ENCODE results near the gene FCER2. TPM values are rescaled to one million over a fixed set of nuclear protein-coding genes. Genes with fewer than 3 reads are reported as not detected.
A peak's percentile ranks its signal among the peaks of the same experiment; 100 is the strongest.

FCER2 gene
- polyA plus RNA-seq, 1 experiment, result not detected

DNA sequence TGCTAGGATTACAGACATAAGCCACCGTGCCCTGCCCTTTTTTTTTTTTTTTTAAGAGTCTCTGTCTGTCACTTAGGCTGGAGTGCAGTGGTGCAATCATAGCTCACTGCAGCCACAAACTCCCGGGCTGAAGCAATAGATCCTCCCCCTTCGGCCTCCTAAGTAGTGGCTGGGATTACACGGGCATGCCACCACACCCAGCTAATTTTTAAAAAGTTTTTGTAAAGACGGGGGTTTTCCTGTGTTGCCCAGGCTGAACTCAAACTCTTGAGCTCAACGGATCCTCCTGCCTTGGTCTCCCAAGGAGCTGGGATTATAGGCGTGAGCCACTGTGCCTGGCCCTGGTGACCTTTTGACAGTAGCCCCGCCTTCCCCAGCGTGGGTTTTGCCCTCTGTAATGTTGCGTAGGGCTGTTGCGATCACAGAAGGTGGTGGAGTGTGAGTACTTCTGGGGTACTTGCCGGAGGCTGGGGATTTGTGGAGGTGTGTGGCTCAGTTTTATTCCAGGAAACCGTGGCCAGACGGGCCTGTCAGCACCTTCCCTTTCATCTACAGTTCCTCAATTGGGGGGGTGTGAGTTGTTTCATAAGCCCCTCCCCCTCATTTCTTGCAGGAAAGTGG, 44.7 kb downstream of the FCER2 start:
- POLR2A ChIA-PET, result no interaction called here
- CTCF ChIA-PET, result interaction anchor here (1.0 to 11.0 kb wide), 3 partner anchors 23 to 303 kb away, joined by 4 to 91 read pairs (median 6); partner anchors contain the start of gene TRAPPC5
- H3K27me3 ChIP-seq (ENCODE audit: control insufficient read depth, insufficient read depth, low read length), result no peaks in the 10 kb centered on the region; the same call in 1 of the 2 replicates
- H3K4me3 ChIP-seq (ENCODE audit: low read depth, low read length), result no peak overlapping the region
- DNase-seq (ENCODE audit: low read depth), result no peak
- TF ChIP-seq, protein P1, sequence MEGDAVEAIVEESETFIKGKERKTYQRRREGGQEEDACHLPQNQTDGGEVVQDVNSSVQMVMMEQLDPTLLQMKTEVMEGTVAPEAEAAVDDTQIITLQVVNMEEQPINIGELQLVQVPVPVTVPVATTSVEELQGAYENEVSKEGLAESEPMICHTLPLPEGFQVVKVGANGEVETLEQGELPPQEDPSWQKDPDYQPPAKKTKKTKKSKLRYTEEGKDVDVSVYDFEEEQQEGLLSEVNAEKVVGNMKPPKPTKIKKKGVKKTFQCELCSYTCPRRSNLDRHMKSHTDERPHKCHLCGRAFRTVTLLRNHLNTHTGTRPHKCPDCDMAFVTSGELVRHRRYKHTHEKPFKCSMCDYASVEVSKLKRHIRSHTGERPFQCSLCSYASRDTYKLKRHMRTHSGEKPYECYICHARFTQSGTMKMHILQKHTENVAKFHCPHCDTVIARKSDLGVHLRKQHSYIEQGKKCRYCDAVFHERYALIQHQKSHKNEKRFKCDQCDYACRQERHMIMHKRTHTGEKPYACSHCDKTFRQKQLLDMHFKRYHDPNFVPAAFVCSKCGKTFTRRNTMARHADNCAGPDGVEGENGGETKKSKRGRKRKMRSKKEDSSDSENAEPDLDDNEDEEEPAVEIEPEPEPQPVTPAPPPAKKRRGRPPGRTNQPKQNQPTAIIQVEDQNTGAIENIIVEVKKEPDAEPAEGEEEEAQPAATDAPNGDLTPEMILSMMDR (IDR thresholded peaks at IDR 0.05; ENCODE audit: insufficient read depth, low read depth, low read length), result no peak
- H3K36me3 ChIP-seq (ENCODE audit: control insufficient read depth, insufficient read depth, low read length), result no peaks in the 10 kb centered on the region

GRCh38 chr19:7655581-7655980, 46.4 kb downstream of the FCER2 start:
- no peaks in the 10 kb centered on the region for H3K36me3 ChIP-seq (ENCODE audit: control insufficient read depth, insufficient read depth, low read length)
- no peak for DNase-seq (ENCODE audit: low read depth)
- ChIA-PET CTCF (interaction anchor here (0.6 to 11.0 kb wide), 5 partner anchors 14 to 145 kb away, joined by 3 to 91 read pairs (median 3); partner anchors contain the start of gene TRAPPC5), POLR2A (no interaction called here)
- peaks cover under 1% of the 10 kb centered on the region; the same call in 1 of the 2 replicates for H3K27me3 ChIP-seq (ENCODE audit: control insufficient read depth, insufficient read depth, low read length)
- TF ChIP-seq, protein P1 (IDR thresholded peaks at IDR 0.05; ENCODE audit: insufficient read depth, low read depth, low read length), result no peak
- H3K4me3 ChIP-seq (ENCODE audit: low read depth, low read length), result no peak overlapping the region

DNA sequence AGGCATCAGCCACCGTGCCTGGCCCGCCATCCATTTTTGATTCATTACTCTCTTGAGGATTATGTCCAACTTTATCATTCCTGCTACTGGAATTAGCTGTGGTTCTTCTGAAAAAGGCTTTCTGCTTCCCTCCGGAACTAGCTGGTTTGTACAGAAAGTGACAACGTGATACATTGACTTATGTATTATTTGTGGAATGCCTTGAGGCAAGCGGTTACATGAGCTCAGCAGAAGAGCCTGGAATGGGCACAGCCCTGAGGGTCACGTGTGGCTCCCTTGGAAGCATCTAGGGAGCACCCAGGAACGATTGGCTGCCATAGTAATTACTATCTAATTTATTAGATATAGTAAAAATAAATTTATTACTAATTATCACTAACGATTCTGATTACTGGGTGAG, 47.5 kb downstream of the FCER2 start:
- ChIA-PET CTCF (interaction anchor here (0.6 to 11.0 kb wide), 6 partner anchors 10 to 302 kb away, joined by 3 to 91 read pairs (median 7); partner anchors contain the start of gene TRAPPC5), POLR2A (no interaction called here)
- Histone ChIP-seq H3K36me3 (ENCODE audit: control insufficient read depth, insufficient read depth, low read length) (no peaks in the 10 kb centered on the region), H3K27me3 (ENCODE audit: control insufficient read depth, insufficient read depth, low read length) (peaks cover 3% of the 10 kb centered on the region; the same call in 1 of the 2 replicates), H3K4me3 (ENCODE audit: low read depth, low read length) (no peak overlapping the region)
- TF ChIP-seq, protein P1 (IDR thresholded peaks at IDR 0.05; ENCODE audit: insufficient read depth, low read depth, low read length), result no peak
- DNase-seq (ENCODE audit: low read depth), result no peak

DNA sequence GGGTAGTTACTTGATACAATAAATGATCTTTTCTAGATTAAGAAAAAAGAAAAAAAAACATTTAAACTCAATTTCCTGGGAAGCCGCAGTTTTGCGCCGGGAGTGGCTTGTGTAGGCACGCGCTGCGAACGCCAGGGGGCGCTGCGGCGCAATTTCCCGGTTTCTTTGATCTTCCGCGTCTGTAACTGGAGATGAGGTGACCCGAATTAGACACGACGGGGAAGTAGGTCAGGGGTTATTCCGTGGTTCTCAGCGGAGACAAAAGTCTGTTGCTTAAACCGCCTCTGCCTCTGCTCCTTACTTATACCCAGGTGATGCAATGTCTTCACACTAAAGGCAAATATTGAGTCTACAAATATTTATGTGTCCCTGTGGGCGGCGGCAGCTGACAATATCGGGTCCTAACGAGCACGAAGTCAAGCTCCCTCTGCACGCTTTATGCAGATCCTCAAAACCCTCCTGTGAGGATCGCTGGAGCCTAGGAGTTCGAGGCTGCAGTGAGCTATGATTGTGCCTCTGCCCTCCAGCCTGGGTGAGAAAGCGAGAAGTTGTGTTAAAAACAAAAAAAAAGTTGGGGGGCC, 49.8 kb downstream of the FCER2 start:
- peak; percentile 19 for DNase-seq (ENCODE audit: low read depth)
- TF ChIP-seq, protein P1 (IDR thresholded peaks at IDR 0.05; ENCODE audit: insufficient read depth, low read depth, low read length), result peak; percentile 97
- H3K27me3 ChIP-seq (ENCODE audit: control insufficient read depth, insufficient read depth, low read length), result peaks cover 3% of the 10 kb centered on the region; the same call in 1 of the 2 replicates
- H3K4me3 ChIP-seq (ENCODE audit: low read depth, low read length), result no peak overlapping the region; the same call in 1 of the 2 replicates
- ChIA-PET POLR2A (no interaction called here), CTCF (interaction anchor here (0.6 to 11.0 kb wide), 16 partner anchors 9 to 298 kb away, joined by 3 to 91 read pairs (median 6); partner anchors contain the start of genes MCEMP1, PET100, PNPLA6 and RETN)
- H3K36me3 ChIP-seq (ENCODE audit: control insufficient read depth, insufficient read depth, low read length), result no peaks in the 10 kb centered on the region

GRCh38 chr19:7650148-7650547, 51.8 kb downstream of the FCER2 start:
- TF ChIP-seq, protein P1 (IDR thresholded peaks at IDR 0.05; ENCODE audit: insufficient read depth, low read depth, low read length), result no peak
- DNase-seq (ENCODE audit: low read depth), result no peak
- Histone ChIP-seq H3K36me3 (ENCODE audit: control insufficient read depth, insufficient read depth, low read length) (no peaks in the 10 kb centered on the region), H3K27me3 (ENCODE audit: control insufficient read depth, insufficient read depth, low read length) (peaks cover 3% of the 10 kb centered on the region; the same call in 1 of the 2 replicates), H3K4me3 (ENCODE audit: low read depth, low read length) (no peak overlapping the region)
- ChIA-PET POLR2A (no interaction called here), CTCF (interaction anchor here (2.1 to 11.0 kb wide), 2 partner anchors 12 to 31 kb away, joined by 15 to 91 read pairs; partner anchors contain the start of genes STXBP2 and TRAPPC5)
